Ishikawa (cell line): ENCODE data around the gene TTLL1.

ENCODE experiments used
- CEBPB ChIP-seq: IDR thresholded peaks from 2 replicates; pipeline ENCODE4 v1.6.1; 2012
- CREB1 ChIP-seq: IDR thresholded peaks from 2 replicates; pipeline ENCODE4 v1.6.1; 2012; ENCODE audit warnings: low read depth
- EGR1 ChIP-seq: IDR thresholded peaks from 2 replicates; pipeline ENCODE4 v1.6.1; 2012
- EP300 ChIP-seq: IDR thresholded peaks from 2 replicates; pipeline ENCODE4 v1.6.1; 2012; ENCODE audit warnings: borderline replicate concordance
- FOXM1 ChIP-seq: IDR thresholded peaks from 2 replicates; pipeline ENCODE4 v1.6.1; 2012; ENCODE audit warnings: low read depth, borderline replicate concordance
- MAX ChIP-seq: IDR thresholded peaks from 2 replicates; pipeline ENCODE4 v1.6.1; 2012
- NFIC ChIP-seq: IDR thresholded peaks from 2 replicates; pipeline ENCODE4 v1.6.1; 2012
- RAD21 ChIP-seq: IDR thresholded peaks from 2 replicates; pipeline ENCODE4 v1.6.1; 2012; ENCODE audit warnings: low read depth
- REST ChIP-seq: IDR thresholded peaks from 2 replicates; pipeline ENCODE4 v1.6.1; 2012; ENCODE audit warnings: low read depth, mild to moderate bottlenecking
- TAF1 ChIP-seq: IDR thresholded peaks from 2 replicates; pipeline ENCODE4 v1.6.1; 2012; ENCODE audit warnings: low read depth, mild to moderate bottlenecking
- TCF12 ChIP-seq: IDR thresholded peaks from 2 replicates; pipeline ENCODE4 v1.6.1; 2012; ENCODE audit warnings: low read depth
- TEAD4 ChIP-seq: IDR thresholded peaks from 2 replicates; pipeline ENCODE4 v1.6.1; 2012
- USF1 ChIP-seq: IDR thresholded peaks from 2 replicates; pipeline ENCODE4 v1.6.1; 2012
- YY1 ChIP-seq: IDR thresholded peaks from 2 replicates; pipeline ENCODE4 v1.6.1; 2012; ENCODE audit warnings: low read depth
- ZBTB7A ChIP-seq: IDR thresholded peaks from 2 replicates; pipeline ENCODE4 v1.6.1; 2012; ENCODE audit warnings: low read depth

TTLL1 gene

GRCh38 chr22:43008509-43008908, 80.7 kb downstream of the TTLL1 start:
- TF ChIP-seq REST (no peak), EGR1 (no peak), FOXM1 (no peak), CREB1 (no peak), YY1 (no peak), EP300 (no peak), TCF12 (no peak), RAD21 (no peak), CEBPB (no peak), MAX (no peak), TEAD4 (no peak), ZBTB7A (no peak), TAF1 (no peak), NFIC (no peak), USF1 (no peak)

GRCh38 chr22:43007519-43008102, 81.6 kb downstream of the TTLL1 start:
- TF ChIP-seq ZBTB7A = no peak
- TF ChIP-seq EGR1 = no peak
- no peak for TF ChIP-seq MAX
- TF ChIP-seq REST = no peak
- no peak for TF ChIP-seq FOXM1
- no peak for TF ChIP-seq EP300
- TF ChIP-seq YY1 = no peak
- TF ChIP-seq RAD21 = no peak
- no peak for TF ChIP-seq TAF1
- no peak for TF ChIP-seq TEAD4
- no peak for TF ChIP-seq CEBPB

GRCh38 chr22:43006753-43007152, 82.4 kb downstream of the TTLL1 start:
- TF ChIP-seq FOXM1 (no peak), MAX (no peak), REST (no peak), NFIC (no peak), TAF1 (no peak), USF1 (no peak), TCF12 (no peak), CEBPB (no peak), EP300 (no peak), ZBTB7A (no peak), CREB1 (no peak), YY1 (no peak), RAD21 (no peak), EGR1 (no peak), TEAD4 (no peak)

- TF ChIP-seq MAX = no peak
- no peak for TF ChIP-seq REST
- no peak for TF ChIP-seq CREB1
- no peak for TF ChIP-seq TAF1
- TF ChIP-seq EP300 = no peak
- no peak for TF ChIP-seq RAD21
- no peak for TF ChIP-seq NFIC
- no peak for TF ChIP-seq TEAD4
- no peak for TF ChIP-seq FOXM1
These were observed 83.1 kb downstream of the TTLL1 start for GRCh38 chr22:43006016-43006505.
